Astrocyte of the spinal cord (primary cell): Measurements from ENCODE around the gene UBE2J1.

ENCODE experiments used
- DNase-seq: peaks from one replicate; pipeline ENCODE4 v3.0.0; 2011; ENCODE audit warnings: low read depth, low spot score
- H3K4me3 ChIP-seq: 2 replicates; pipeline ENCODE4 v1.5.1; 2011; ENCODE audit warnings: low read depth, mild to moderate bottlenecking, low read length, moderate library complexity
- CTCF ChIP-seq: IDR thresholded peaks from 2 replicates; pipeline ENCODE4 v1.5.1; 2012; ENCODE audit warnings: low read depth, mild to moderate bottlenecking, low read length, inconsistent platforms
- in situ Hi-C: cut with HindIII; loops from 2 replicates; pipeline ENCODE4 v1.10.0; 2017; ENCODE audit warnings: low sequenced_read_pairs

The UBE2J1 gene

GRCh38 chr6:89392823-89393222 is 40.3 kb upstream of the UBE2J1 start:
- no peak for TF ChIP-seq CTCF
- in situ Hi-C loops: no loop called here
- H3K4me3 ChIP-seq: no peak overlapping the region
- no peak for DNase-seq

GRCh38 chr6:89388846-89389245 is 36.3 kb upstream of the UBE2J1 start:
- TF ChIP-seq CTCF: no peak
- in situ Hi-C loops: no loop called here
- no peak overlapping the region for H3K4me3 ChIP-seq
- no peak for DNase-seq

DNA sequence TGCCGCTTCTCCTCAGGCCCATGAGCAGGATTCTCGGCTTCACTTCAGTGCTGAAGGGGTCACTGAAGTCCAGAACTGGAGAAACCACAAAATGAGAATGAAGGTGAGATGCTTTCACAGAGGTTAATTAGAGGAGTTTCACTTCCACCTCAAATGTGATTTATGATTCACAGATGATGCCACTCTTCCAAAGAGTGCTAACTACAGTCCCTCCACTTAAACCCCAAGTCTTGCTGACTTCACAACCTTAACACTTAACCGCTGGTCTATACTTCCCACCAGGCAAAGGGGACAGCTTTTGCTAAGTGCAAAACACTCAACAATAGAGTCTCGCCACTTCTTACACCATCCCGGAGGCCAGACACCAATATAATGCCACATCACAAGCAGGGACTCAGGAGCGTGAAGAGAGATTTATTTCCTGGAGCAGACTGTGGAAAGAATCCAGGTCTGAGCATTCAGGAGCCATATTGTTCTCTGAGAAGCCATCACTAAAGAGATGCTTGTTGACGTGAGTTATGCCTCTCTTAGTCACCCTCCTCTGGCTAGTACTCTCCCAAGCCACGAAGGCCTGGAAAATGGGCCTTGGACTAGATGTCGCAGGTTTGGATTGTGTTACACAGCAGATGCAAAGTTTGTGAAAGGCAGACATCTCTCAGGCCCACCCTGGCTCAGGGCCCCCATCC is 35.1 kb upstream of the UBE2J1 start:
- in situ Hi-C loops: no loop called here
- no peak for DNase-seq
- no peak overlapping the region for H3K4me3 ChIP-seq
- no peak for TF ChIP-seq CTCF

- no peak for TF ChIP-seq CTCF
- H3K4me3 ChIP-seq: no peak overlapping the region
- in situ Hi-C loops: no loop called here
- DNase-seq: no peak
These were observed 34.5 kb upstream of the UBE2J1 start for GRCh38 chr6:89386917-89387491.

- no peak for DNase-seq
- in situ Hi-C loops: no loop called here
- no peak overlapping the region for H3K4me3 ChIP-seq
- no peak for TF ChIP-seq CTCF
These were observed 33.3 kb upstream of the UBE2J1 start for GRCh38 chr6:89385846-89386245.

DNA sequence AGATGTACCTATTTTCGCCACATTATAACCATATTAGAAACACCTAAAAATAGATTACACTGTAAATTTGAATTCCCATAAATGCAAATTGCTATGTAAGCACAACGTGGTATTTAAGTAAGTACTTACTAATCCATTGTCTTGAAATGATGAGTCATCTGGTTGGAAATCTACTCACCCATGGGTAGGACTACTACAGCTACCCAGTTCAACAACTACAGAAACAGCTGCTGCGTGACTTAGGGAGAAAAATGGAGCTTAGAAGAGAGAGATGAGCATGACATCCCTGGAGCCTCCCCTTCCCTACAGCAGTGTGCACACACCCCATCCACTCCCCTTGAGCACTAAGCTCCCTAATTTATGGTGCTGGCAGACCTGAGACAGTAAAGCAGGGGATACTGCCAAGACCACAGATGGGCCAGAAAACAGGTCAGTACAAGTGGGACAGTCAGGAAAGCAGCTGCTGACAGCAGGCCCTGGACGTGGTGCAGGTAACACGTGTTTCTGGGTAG is 32.7 kb upstream of the UBE2J1 start:
- in situ Hi-C loops: no loop called here
- DNase-seq: peak; percentile 40
- TF ChIP-seq CTCF: no peak
- H3K4me3 ChIP-seq: no peak overlapping the region
